GM12872 (cell line): ENCODE data around the gene SSNA1.

ENCODE experiments used
- CTCF ChIP-seq: IDR thresholded peaks from 3 replicates; pipeline ENCODE4 v1.5.1; 2011; ENCODE audit warnings: low read depth, mild to moderate bottlenecking, low read length, moderate library complexity; ENCODE audit not compliant: insufficient read depth

SSNA1 gene

GRCh38 chr9:137191245-137191644, 2.8 kb downstream of the SSNA1 start:
- TF ChIP-seq CTCF = no peak

- no peak for TF ChIP-seq CTCF
Observed at GRCh38 chr9:137191691-137192447, 3.4 kb downstream of the SSNA1 start.

- no peak for TF ChIP-seq CTCF
Observed at GRCh38 chr9:137192448-137192780, 3.9 kb downstream of the SSNA1 start.

GRCh38 chr9:137192859-137193258, 4.4 kb downstream of the SSNA1 start:
- TF ChIP-seq CTCF = no peak

GRCh38 chr9:137193771-137194170, 5.3 kb downstream of the SSNA1 start:
- no peak for TF ChIP-seq CTCF

GRCh38 chr9:137194388-137194787, 5.9 kb downstream of the SSNA1 start:
- TF ChIP-seq CTCF = no peak

- no peak for TF ChIP-seq CTCF
Observed at GRCh38 chr9:137194909-137195308, 6.4 kb downstream of the SSNA1 start.
